Measurements from ENCODE around the gene SOX15.
A peak's percentile ranks its signal among the peaks of the same experiment; 100 is the strongest.
"Not testable (repeated sequence)": the region's sequence is repeated elsewhere in the genome, so short reads cannot be mapped to it uniquely, and the experiment has no call there.

The SOX15 gene

GRCh38 chr17:7610641-7611040 is 20.7 kb upstream of the SOX15 start:
- no peak for DNase-seq (ENCODE audit: low spot score)

GRCh38 chr17:7606280-7606679 is 16.4 kb upstream of the SOX15 start:
- no peak for DNase-seq (ENCODE audit: low spot score)

- DNase-seq (ENCODE audit: low spot score) = not testable (repeated sequence)
These were observed 7.7 kb upstream of the SOX15 start for GRCh38 chr17:7597561-7597960.

GRCh38 chr17:7593296-7593695 is 3.4 kb upstream of the SOX15 start:
- no peak for DNase-seq (ENCODE audit: low spot score)

GRCh38 chr17:7592422-7593021 is 2.6 kb upstream of the SOX15 start:
- DNase-seq (ENCODE audit: low spot score) = no peak

GRCh38 chr17:7591596-7591995 is 1.7 kb upstream of the SOX15 start:
- DNase-seq (ENCODE audit: low spot score) = no peak

- no peak for DNase-seq (ENCODE audit: low spot score)
These were observed 849 bp upstream of the SOX15 start for GRCh38 chr17:7590743-7591142.

- peak; percentile 71 for DNase-seq (ENCODE audit: low spot score)
These were observed 558 bp downstream of the SOX15 start for GRCh38 chr17:7589204-7589868.

- no peak for DNase-seq (ENCODE audit: low spot score)
These were observed 1.2 kb downstream of the SOX15 start for GRCh38 chr17:7588553-7589203.

GRCh38 chr17:7587420-7588151 is 2.3 kb downstream of the SOX15 start:
- DNase-seq (ENCODE audit: low spot score) = no peak

GRCh38 chr17:7586673-7587419 is 3.0 kb downstream of the SOX15 start:
- no peak for DNase-seq (ENCODE audit: low spot score)

- peak; percentile 96 for DNase-seq (ENCODE audit: low spot score)
These were observed 6.4 kb downstream of the SOX15 start, which contains the start of gene MPDU1 for GRCh38 chr17:7583253-7584109. Gene MPDU1 (plus strand): TSS chr17:7583852. CDS start chr17:7583863, 11 bp downstream.

GRCh38 chr17:7582396-7583252 is 7.3 kb downstream of the SOX15 start:
- DNase-seq (ENCODE audit: low spot score) = no peak

- no peak for DNase-seq (ENCODE audit: low spot score)
These were observed 9.0 kb downstream of the SOX15 start for GRCh38 chr17:7580604-7581575.

- DNase-seq (ENCODE audit: low spot score) = no peak
These were observed 9.9 kb downstream of the SOX15 start for GRCh38 chr17:7579834-7580603.

- peak; percentile 77 for DNase-seq (ENCODE audit: low spot score)
These were observed 10.7 kb downstream of the SOX15 start, which contains the start of gene CD68 for GRCh38 chr17:7579001-7579833. Gene CD68 (plus strand): TSS chr17:7579638. CDS start chr17:7579678, 40 bp downstream.

All from CD4-positive, alpha-beta T cell treated with Interleukin-2 at 100 ng/mL for 4 hours (primary cell).